Transverse colon (tissue), 4 donors: ENCODE measurements around the gene CAPN11. TPM values are rescaled to one million over a fixed set of nuclear protein-coding genes. Genes with fewer than 3 reads are reported as not detected.
"Not testable (repeated sequence)": the region's sequence is repeated elsewhere in the genome, so short reads cannot be mapped to it uniquely, and the experiment has no call there.

Experiments
- DNase-seq: peaks from one replicate; pipeline ENCODE4 v3.0.0-alpha.2; 2019
- H3K27ac ChIP-seq, 4 donors: fragments of 200-600 bp; sonication (generic); 2 replicates each; pipeline ENCODE4 v1.5.1; 2016 to 2018; ENCODE audit warnings: inconsistent platforms in 4 of 4
- H3K27me3 ChIP-seq: fragments of 200-600 bp; sonication (generic); 2 replicates; pipeline ENCODE4 v1.5.1; 2017; ENCODE audit warnings: inconsistent platforms
- H3K36me3 ChIP-seq, 4 donors: fragments of 200-600 bp; sonication (generic); 2 replicates each; pipeline ENCODE4 v1.5.1; 2017 to 2019; ENCODE audit warnings: inconsistent platforms in 4 of 4
- H3K4me1 ChIP-seq, 4 donors: fragments of 200-600 bp; sonication (generic); 2 replicates each; pipeline ENCODE4 v1.5.1; 2017 to 2020; ENCODE audit warnings: inconsistent platforms in 4 of 4
- H3K4me3 ChIP-seq, 4 donors: fragments of 200-600 bp; sonication (generic); 1 replicate in 1 of 4; 2 replicates in 3 of 4; pipeline versions ENCODE4 v1.5.1 to v1.6.1; 2017 to 2019; ENCODE audit warnings: inconsistent platforms in 4 of 4
- H3K9me3 ChIP-seq, 2 donors: fragments of 200-600 bp; sonication (generic); 2 replicates each; pipeline ENCODE4 v1.5.1; 2017 to 2019; ENCODE audit warnings: inconsistent platforms in 2 of 2
- EP300 ChIP-seq: sonication (generic); formaldehyde crosslinking; IDR thresholded peaks from one replicate; pipeline ENCODE4 v1.6.1; 2017; ENCODE audit warnings: antibody characterized with exemption, low read depth
- POLR2A ChIP-seq: fragments of 450-650 bp; IDR thresholded peaks from one replicate; pipeline ENCODE4 v1.6.1; 2016; ENCODE audit warnings: antibody characterized with exemption, mild to moderate bottlenecking, moderate library complexity
- POLR2AphosphoS5 ChIP-seq, 3 donors: sonication (generic); formaldehyde crosslinking; IDR thresholded peaks; one replicate each; pipeline ENCODE4 v1.6.1; 2016; ENCODE audit warnings: antibody characterized with exemption in 3 of 3
- WGBS, 2 donors: methylation state at CpG; one replicate each; pipeline ENCODE4 v1.1.5; 2018; ENCODE audit warnings: low coverage in 1 of 2; 5-methylcytosine and 5-hydroxymethylcytosine counted together
- in situ Hi-C, 4 donors: fragments of 200-750 bp; cut with MboI; loops; one replicate each; pipeline versions ENCODE4 v1.15.0 to v1.15.1; 2017; ENCODE audit warnings: low sequenced_read_pairs in 3 of 4, low pct_ligation_motif_present in 1 of 4, low pct_unique_long_range_greater_than_20kb in 1 of 4
- intact Hi-C: fragments of 100-400 bp; cut with DNase I; formaldehyde crosslinking; loops from one replicate; pipeline ENCODE4 v1.15.1; 2023; ENCODE audit warnings: low total_unique reads
- small RNA-seq, 4 donors: library from RNA; depleted of rRNA; stranded (forward); fragments of <200 nt; gene quantifications; one replicate each; pipeline ENCODE3, GENCODE V24; 2016
- total RNA-seq, 4 donors: library from RNA; depleted of rRNA; stranded (reverse); fragments of >200 nt; gene quantifications; one replicate each; pipeline ENCODE4 v1.1.0, GENCODE V29; 2016
- TF ChIP-seq, protein P1 (sequence below), 5 experiments: fragments of 200-600 bp in 3 of 5; fragments of 450-650 bp in 2 of 5; sonication (generic) in 3 of 5; IDR thresholded peaks; 1 replicate in 2 of 5; 2 replicates in 3 of 5; pipeline ENCODE4 v1.5.1; 2016 to 2017; ENCODE audit warnings: antibody characterized with exemption in 5 of 5, inconsistent platforms in 3 of 5, mild to moderate bottlenecking in 2 of 5, moderate library complexity in 1 of 5

The CAPN11 gene
- total RNA-seq, 4 donors from 2014 or later, result 1.6 to 19.8 (median 4.9) TPM; not detected in 1

DNA sequence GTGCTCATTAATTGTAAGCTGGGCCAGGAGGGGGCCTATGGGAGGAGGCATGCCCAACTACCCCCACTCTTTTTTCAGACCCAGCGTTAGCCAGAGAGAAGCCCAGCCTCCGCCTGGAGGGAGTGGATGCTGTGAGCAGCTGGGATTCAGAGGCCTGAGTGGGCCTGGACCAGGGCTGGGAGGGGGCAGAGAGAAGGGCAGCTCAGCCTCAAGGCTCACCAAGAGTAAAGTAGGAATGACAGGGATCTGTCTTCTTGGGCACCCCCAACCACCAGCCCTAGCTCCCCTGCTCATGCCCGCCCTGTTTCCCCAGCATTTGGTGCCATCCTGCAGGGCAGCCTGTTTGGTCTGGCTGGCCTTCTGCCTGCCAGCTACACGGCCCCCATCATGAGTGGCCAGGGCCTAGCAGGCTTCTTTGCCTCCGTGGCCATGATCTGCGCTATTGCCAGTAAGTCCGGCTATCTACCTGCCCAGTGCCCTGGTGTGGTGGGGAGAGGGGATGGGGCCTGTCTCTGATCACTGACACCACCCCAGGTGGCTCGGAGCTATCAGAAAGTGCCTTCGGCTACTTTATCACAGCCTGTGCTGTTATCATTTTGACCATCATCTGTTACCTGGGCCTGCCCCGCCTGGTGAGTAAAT lies 71.5 kb downstream of the CAPN11 start:
- no peaks in the 10 kb centered on the region for H3K27me3 ChIP-seq
- H3K4me1 ChIP-seq, result peaks cover 26 to 57% (median 34%) of the 10 kb centered on the region in 4 donors
- no peaks in the 10 kb centered on the region for H3K36me3 ChIP-seq
- intact Hi-C loops (no loop called here), in situ Hi-C loops (loop anchor here in 2 of 4 donors (10.0 kb wide), 2 partner anchors 55 to 65 kb away; no protein-coding TSS in a partner anchor)
- H3K9me3 ChIP-seq, result no peaks in the 10 kb centered on the region
- TF ChIP-seq, protein P1, sequence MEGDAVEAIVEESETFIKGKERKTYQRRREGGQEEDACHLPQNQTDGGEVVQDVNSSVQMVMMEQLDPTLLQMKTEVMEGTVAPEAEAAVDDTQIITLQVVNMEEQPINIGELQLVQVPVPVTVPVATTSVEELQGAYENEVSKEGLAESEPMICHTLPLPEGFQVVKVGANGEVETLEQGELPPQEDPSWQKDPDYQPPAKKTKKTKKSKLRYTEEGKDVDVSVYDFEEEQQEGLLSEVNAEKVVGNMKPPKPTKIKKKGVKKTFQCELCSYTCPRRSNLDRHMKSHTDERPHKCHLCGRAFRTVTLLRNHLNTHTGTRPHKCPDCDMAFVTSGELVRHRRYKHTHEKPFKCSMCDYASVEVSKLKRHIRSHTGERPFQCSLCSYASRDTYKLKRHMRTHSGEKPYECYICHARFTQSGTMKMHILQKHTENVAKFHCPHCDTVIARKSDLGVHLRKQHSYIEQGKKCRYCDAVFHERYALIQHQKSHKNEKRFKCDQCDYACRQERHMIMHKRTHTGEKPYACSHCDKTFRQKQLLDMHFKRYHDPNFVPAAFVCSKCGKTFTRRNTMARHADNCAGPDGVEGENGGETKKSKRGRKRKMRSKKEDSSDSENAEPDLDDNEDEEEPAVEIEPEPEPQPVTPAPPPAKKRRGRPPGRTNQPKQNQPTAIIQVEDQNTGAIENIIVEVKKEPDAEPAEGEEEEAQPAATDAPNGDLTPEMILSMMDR (IDR thresholded peaks at IDR 0.05), result no peak
- TF ChIP-seq POLR2A (no peak), EP300 (no peak), POLR2AphosphoS5 (IDR thresholded peaks at IDR 0.05) (no peak)
- peak overlapping the region in 1 of 4 donors; percentile 94 for H3K27ac ChIP-seq
- H3K4me3 ChIP-seq, result no peak overlapping the region
- WGBS, 2 donors, result 89% methylated on average over 8 of the region's 10 CpGs; no CpG with 5 or more reads in 1 of the 2 donors
- no peak for DNase-seq

DNA sequence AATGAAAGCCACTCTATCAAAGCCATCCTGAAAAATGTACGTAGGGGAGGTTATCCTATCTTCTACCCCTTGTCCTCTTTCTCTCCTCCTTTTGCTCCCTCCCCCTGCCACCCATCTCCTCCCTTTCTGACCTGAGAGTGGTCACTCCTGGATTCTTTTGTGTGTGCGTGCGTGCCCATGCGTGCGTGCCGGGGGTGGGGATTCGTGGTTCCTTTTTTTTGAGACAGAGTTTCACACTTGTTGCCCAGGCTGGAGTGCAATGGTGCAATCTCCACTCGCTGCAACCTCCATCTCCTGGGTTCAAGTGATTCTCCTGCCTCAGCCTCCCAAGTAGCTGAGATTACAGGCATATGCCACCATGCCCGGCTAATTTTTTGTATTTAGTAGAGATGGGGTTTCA lies 72.8 kb downstream of the CAPN11 start:
- H3K4me1 ChIP-seq, result peaks cover 27 to 56% (median 36%) of the 10 kb centered on the region in 4 donors
- in situ Hi-C loops, result loop anchor here in 2 of 4 donors (10.0 kb wide), 2 partner anchors 57 to 67 kb away; no protein-coding TSS in a partner anchor
- H3K27ac ChIP-seq, result peak overlapping the region in 3 of 4 donors; percentile 30 to 94 (median 94)

DNA sequence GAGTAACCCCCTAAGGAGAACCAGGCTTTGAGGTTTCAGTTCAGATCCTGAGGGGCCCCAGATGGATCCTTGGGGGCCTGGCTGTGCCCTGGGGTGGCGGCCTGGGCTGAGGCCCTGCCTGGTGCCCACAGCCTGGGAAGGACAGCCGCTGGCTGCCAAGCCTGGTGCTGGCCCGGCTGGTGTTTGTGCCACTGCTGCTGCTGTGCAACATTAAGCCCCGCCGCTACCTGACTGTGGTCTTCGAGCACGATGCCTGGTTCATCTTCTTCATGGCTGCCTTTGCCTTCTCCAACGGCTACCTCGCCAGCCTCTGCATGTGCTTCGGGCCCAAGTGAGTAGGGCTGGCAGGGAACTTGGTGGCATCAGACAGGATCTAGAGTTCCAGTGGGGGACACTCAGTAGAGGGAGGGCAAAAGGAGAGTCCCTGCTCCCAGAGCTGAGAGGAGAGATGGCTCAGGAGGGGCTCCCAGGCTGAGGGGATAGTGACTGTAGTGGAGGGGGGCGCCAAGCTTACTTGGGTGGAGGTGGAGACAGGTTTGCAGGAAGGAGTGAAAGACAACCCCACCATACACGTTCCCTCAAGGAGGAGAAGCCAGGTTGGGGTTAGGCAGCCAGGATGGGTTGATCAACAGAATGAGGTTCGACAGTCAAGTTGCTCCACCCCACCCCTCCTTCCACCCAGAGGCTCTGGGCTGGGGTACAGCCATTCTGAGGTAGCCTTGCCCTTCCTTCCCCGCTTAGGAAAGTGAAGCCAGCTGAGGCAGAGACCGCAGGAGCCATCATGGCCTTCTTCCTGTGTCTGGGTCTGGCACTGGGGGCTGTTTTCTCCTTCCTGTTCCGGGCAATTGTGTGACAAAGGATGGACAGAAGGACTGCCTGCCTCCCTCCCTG lies 74.3 kb downstream of the CAPN11 start:
- Histone ChIP-seq H3K27me3 (no peaks in the 10 kb centered on the region), H3K36me3 (no peaks in the 10 kb centered on the region), H3K9me3 (no peaks in the 10 kb centered on the region), H3K4me1 (peaks cover 33 to 50% (median 38%) of the 10 kb centered on the region in 4 donors), H3K4me3 (no peak overlapping the region), H3K27ac (peak overlapping the region; percentile 62 to 94 (median 92))
- 60 to 88% methylated on average over 2 to 14 of the region's 16 CpGs for WGBS, 2 donors
- TF ChIP-seq POLR2A, result no peak
- TF ChIP-seq EP300, result no peak
- TF ChIP-seq, protein P1 (IDR thresholded peaks at IDR 0.05), result no peak
- TF ChIP-seq POLR2AphosphoS5 (IDR thresholded peaks at IDR 0.05), result no peak
- DNase-seq, result no peak
- in situ Hi-C loops, result loop anchor here in 2 of 4 donors (10.0 kb wide), 2 partner anchors 58 to 68 kb away; no protein-coding TSS in a partner anchor
- intact Hi-C loops, result no loop called here

More for the DNA sequence above, 72.8 kb downstream of the CAPN11 start:
- 77% methylated on average over 9 of the region's 9 CpGs; no CpG with 5 or more reads in 1 of the 2 donors for WGBS, 2 donors
- H3K9me3 ChIP-seq, intact Hi-C loops, DNase-seq, H3K27me3 ChIP-seq, H3K4me3 ChIP-seq, H3K36me3 ChIP-seq: not testable (repeated sequence)

DNA sequence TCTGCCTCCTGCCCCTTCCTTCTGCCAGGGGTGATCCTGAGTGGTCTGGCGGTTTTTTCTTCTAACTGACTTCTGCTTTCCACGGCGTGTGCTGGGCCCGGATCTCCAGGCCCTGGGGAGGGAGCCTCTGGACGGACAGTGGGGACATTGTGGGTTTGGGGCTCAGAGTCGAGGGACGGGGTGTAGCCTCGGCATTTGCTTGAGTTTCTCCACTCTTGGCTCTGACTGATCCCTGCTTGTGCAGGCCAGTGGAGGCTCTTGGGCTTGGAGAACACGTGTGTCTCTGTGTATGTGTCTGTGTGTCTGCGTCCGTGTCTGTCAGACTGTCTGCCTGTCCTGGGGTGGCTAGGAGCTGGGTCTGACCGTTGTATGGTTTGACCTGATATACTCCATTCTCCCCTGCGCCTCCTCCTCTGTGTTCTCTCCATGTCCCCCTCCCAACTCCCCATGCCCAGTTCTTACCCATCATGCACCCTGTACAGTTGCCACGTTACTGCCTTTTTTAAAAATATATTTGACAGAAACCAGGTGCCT lies 75.0 kb downstream of the CAPN11 start:
- Histone ChIP-seq H3K4me3 (no peak overlapping the region), H3K9me3 (no peaks in the 10 kb centered on the region), H3K4me1 (peaks cover 36 to 51% (median 39%) of the 10 kb centered on the region in 4 donors), H3K36me3 (no peaks in the 10 kb centered on the region), H3K27me3 (no peaks in the 10 kb centered on the region), H3K27ac (peak overlapping the region; percentile 62 to 94 (median 92))
- intact Hi-C loops, result loop anchor here (2.0 kb wide), 1 partner anchor 13 kb away; no protein-coding TSS in a partner anchor
- no peak for DNase-seq
- in situ Hi-C loops, result loop anchor here in 2 of 4 donors (10.0 kb wide), 2 partner anchors 59 to 69 kb away; no protein-coding TSS in a partner anchor
- WGBS, 2 donors, result 74 to 88% methylated on average over 6 to 14 of the region's 14 CpGs
- TF ChIP-seq POLR2A (no peak), EP300 (peak; percentile 31), POLR2AphosphoS5 (IDR thresholded peaks at IDR 0.05) (no peak)
- TF ChIP-seq, protein P1 (IDR thresholded peaks at IDR 0.05), result no peak

Small RNA genes lying within 50 kb of the gene (small RNA-seq; reads per million reads assigned to genes)
- gene RN7SL811P, result 0 reads per million in 4 donors

Other genes starting within 250 kb of the CAPN11 start
- gene MRPL14, start 31.4 kb upstream of the CAPN11 start, total RNA-seq, result 10 to 100 TPM; 15.5 to 54.6 (median 45.9) TPM
- gene TMEM63B, start 31.3 kb upstream of the CAPN11 start, total RNA-seq, result 100 to 1,000 TPM in 2 of 4 donors, 10 to 100 TPM in 2; 35.0 to 258 (median 89.4) TPM
- under 1 TPM in 1 of 4 donors, not detected in 3; 0.95 TPM for gene MYMX, start 58.1 kb downstream of the CAPN11 start, total RNA-seq
- 10 to 100 TPM; 25.1 to 45.2 (median 35.6) TPM for gene SLC29A1, start 64.8 kb downstream of the CAPN11 start, total RNA-seq
- 100 to 1,000 TPM; 105 to 371 (median 242) TPM for gene HSP90AB1, start 88.3 kb downstream of the CAPN11 start, total RNA-seq
- gene SLC35B2, start 98.7 kb downstream of the CAPN11 start, total RNA-seq, result 10 to 100 TPM in 3 of 4 donors, 1 to 10 TPM in 1; 9.0 to 36.4 (median 22.5) TPM
- gene NFKBIE, start 106.7 kb downstream of the CAPN11 start, total RNA-seq, result 10 to 100 TPM in 3 of 4 donors, 1 to 10 TPM in 1; 2.6 to 67.3 (median 19.0) TPM
- gene TMEM151B, start 111.6 kb downstream of the CAPN11 start, total RNA-seq, result 1 to 10 TPM in 2 of 4 donors, under 1 TPM in 2; 0.14 to 3.8 (median 1.7) TPM
- gene AARS2, start 154.5 kb downstream of the CAPN11 start, total RNA-seq, result 10 to 100 TPM in 3 of 4 donors, 1 to 10 TPM in 1; 9.1 to 18.3 (median 14.8) TPM
- gene SPATS1, start 183.8 kb downstream of the CAPN11 start, total RNA-seq, result not detected
- 10 to 100 TPM in 3 of 4 donors, 1 to 10 TPM in 1; 8.2 to 49.6 (median 15.2) TPM for gene CDC5L, start 228.9 kb downstream of the CAPN11 start, total RNA-seq